SK-N-SH (cell line): ENCODE measurements around the gene CENPT. TPM values are rescaled to one million over a fixed set of nuclear protein-coding genes. Genes with fewer than 3 reads are reported as not detected.
A peak's percentile ranks its signal among the peaks of the same experiment; 100 is the strongest.

Experiments
- CTCF ChIA-PET: fragments of 300-600, 350-600 bp; formaldehyde crosslinking; extraction: SDS; loops from one replicate; lab custom pipeline; 2021; lab: Yijun Ruan, JAX
- POLR2A ChIA-PET: fragments of 350-600 bp; sonication (Branson Sonifier 250); formaldehyde crosslinking; extraction: SDS; loops from one replicate; lab custom pipeline; 2020; ENCODE audit warnings: antibody characterized with exemption, inconsistent platforms; lab: Yijun Ruan, JAX
- DNase-seq: peaks from one replicate; pipeline ENCODE4 v3.0.0; 2012
- H2AFZ ChIP-seq: fragments of 200-600 bp; sonication (generic); 2 replicates; pipeline ENCODE4 v1.8.1; 2016; ENCODE audit warnings: antibody characterized with exemption, mild to moderate bottlenecking, low read depth
- H3F3A ChIP-seq: fragments of 200-600 bp; sonication (generic); replicated peaks from 2 replicates; pipeline ENCODE3; 2016; ENCODE audit warnings: antibody characterized with exemption, mild to moderate bottlenecking; ENCODE audit not compliant: insufficient read depth
- H3K27ac ChIP-seq, 2 experiments: fragments of 200-500 bp in 1 of 2; fragments of 200-600 bp in 1 of 2; sonication (Bioruptor generic) in 1 of 2; sonication (generic), shearing (Covaris generic) in 1 of 2; 2 replicates each; pipeline versions ENCODE4 v1.5.1 to v1.6.1; 2014 to 2016; ENCODE audit warnings: low read depth in 2 of 2, inconsistent platforms in 1 of 2, low read length in 1 of 2, mild to moderate bottlenecking in 1 of 2, mixed read lengths in 1 of 2
- H3K27me3 ChIP-seq: fragments of 200-600 bp; sonication (generic), shearing (Covaris generic); 2 replicates; pipeline ENCODE4 v1.6.1; 2016; ENCODE audit warnings: mixed run types; ENCODE audit not compliant: insufficient read depth
- H3K36me3 ChIP-seq, 2 experiments: fragments of 200-500 bp in 1 of 2; fragments of 200-600 bp in 1 of 2; sonication (Bioruptor generic) in 1 of 2; sonication (generic) in 1 of 2; replicated peaks in 1 of 2; 2 replicates each; pipeline versions ENCODE3 to v1.5.1; 2014 to 2016; ENCODE audit warnings: low read length in 1 of 2, mild to moderate bottlenecking in 1 of 2; ENCODE audit not compliant: insufficient read depth in 2 of 2, control insufficient read depth in 1 of 2
- H3K4me1 ChIP-seq, 2 experiments: fragments of 200-500 bp in 1 of 2; fragments of 200-600 bp in 1 of 2; sonication (Bioruptor generic) in 1 of 2; sonication (generic), shearing (Covaris generic) in 1 of 2; 2 replicates each; pipeline versions ENCODE4 v1.5.1 to v1.6.1; 2014 to 2016; ENCODE audit warnings: low read depth in 1 of 2, low read length in 1 of 2, mixed run types in 1 of 2; ENCODE audit not compliant: insufficient read depth in 2 of 2, control insufficient read depth in 1 of 2
- H3K4me2 ChIP-seq: fragments of 200-600 bp; sonication (generic), shearing (Covaris generic); 2 replicates; pipeline ENCODE4 v1.6.1; 2017; ENCODE audit warnings: mixed run types
- H3K4me3 ChIP-seq, 2 experiments: fragments of 200-500 bp in 1 of 2; fragments of 200-600 bp in 1 of 2; sonication (Bioruptor generic) in 1 of 2; sonication (generic), shearing (Covaris generic) in 1 of 2; 2 replicates each; pipeline versions ENCODE4 v1.5.1 to v1.8.1; 2014 to 2016; ENCODE audit warnings: low read depth in 2 of 2, inconsistent platforms in 1 of 2, low read length in 1 of 2, mild to moderate bottlenecking in 1 of 2, mixed read lengths in 1 of 2, moderate library complexity in 1 of 2
- H3K79me2 ChIP-seq: fragments of 200-600 bp; sonication (generic); 2 replicates; pipeline ENCODE4 v1.8.1; 2017; ENCODE audit warnings: mild to moderate bottlenecking; ENCODE audit not compliant: insufficient read depth
- H3K9ac ChIP-seq: fragments of 200-600 bp; sonication (generic); 2 replicates; pipeline ENCODE4 v1.6.1; 2017; ENCODE audit warnings: mixed run types
- H3K9me2 ChIP-seq: fragments of 200-600 bp; sonication (generic); 2 replicates; pipeline ENCODE4 v1.6.1; 2017; ENCODE audit warnings: mixed run types
- H3K9me3 ChIP-seq: fragments of 200-600 bp; sonication (generic); 2 replicates; pipeline ENCODE4 v1.6.1; 2017; ENCODE audit warnings: mixed run types, mild to moderate bottlenecking, moderate library complexity
- H4K20me1 ChIP-seq: fragments of 200-600 bp; sonication (generic); 2 replicates; pipeline ENCODE4 v1.6.1; 2017; ENCODE audit warnings: mild to moderate bottlenecking, mixed run types; ENCODE audit not compliant: insufficient read depth
- CTCF ChIP-seq: fragments of 200-600 bp; sonication (generic); IDR thresholded peaks from 2 replicates; pipeline ENCODE4 v1.6.1; 2017; ENCODE audit warnings: antibody characterized with exemption, mild to moderate bottlenecking, moderate library complexity
- ELF1 ChIP-seq: IDR thresholded peaks from 2 replicates; pipeline ENCODE4 v1.4.0; 2012
- EP300 ChIP-seq, 2 experiments: IDR thresholded peaks; 2 replicates each; pipeline versions ENCODE4 v1.4.0 to v1.6.1; 2012; ENCODE audit warnings: borderline replicate concordance in 1 of 2, low read depth in 1 of 2, low read length in 1 of 2
- EZH2phosphoT487 ChIP-seq: fragments of 200-600 bp; sonication (generic); IDR thresholded peaks from 2 replicates; pipeline ENCODE4 v1.6.1; 2017; ENCODE audit warnings: low read depth, mixed run types, mild to moderate bottlenecking, antibody characterized with exemption, moderate library complexity, borderline replicate concordance
- GATA2 ChIP-seq: sonication (generic); formaldehyde crosslinking; IDR thresholded peaks from 2 replicates; pipeline ENCODE4 v1.5.0; 2020; ENCODE audit warnings: mild to moderate bottlenecking, missing genetic modification reagents
- JUND ChIP-seq: IDR thresholded peaks from 2 replicates; pipeline ENCODE4 v1.4.0; 2012
- MEF2A ChIP-seq: IDR thresholded peaks from 2 replicates; pipeline ENCODE4 v1.4.0; 2012; ENCODE audit warnings: low read depth, borderline replicate concordance
- NRF1 ChIP-seq: IDR thresholded peaks from 2 replicates; pipeline ENCODE4 v1.6.1; 2012; ENCODE audit warnings: low read depth, mild to moderate bottlenecking, low read length
- RAD21 ChIP-seq: IDR thresholded peaks from 2 replicates; pipeline ENCODE4 v1.6.1; 2012; ENCODE audit warnings: mild to moderate bottlenecking, low read length
- RCOR1 ChIP-seq: fragments of 150-350 bp; IDR thresholded peaks from 2 replicates; pipeline ENCODE4 v1.6.1; 2017; ENCODE audit warnings: antibody characterized with exemption, low read length
- SMC3 ChIP-seq: IDR thresholded peaks from 2 replicates; pipeline ENCODE4 v1.6.1; 2012; ENCODE audit warnings: low read depth, low read length, improper control_type of control experiment
- TAF1 ChIP-seq: IDR thresholded peaks from 2 replicates; pipeline ENCODE4 v1.6.1; 2012; ENCODE audit warnings: low read depth, mild to moderate bottlenecking, low read length, moderate library complexity, borderline replicate concordance
- USF2 ChIP-seq: fragments of 150-350 bp; IDR thresholded peaks from 2 replicates; pipeline ENCODE4 v1.6.1; 2017; ENCODE audit warnings: antibody characterized with exemption, low read length, low read depth, borderline replicate concordance
- YY1 ChIP-seq: IDR thresholded peaks from 2 replicates; pipeline ENCODE4 v1.4.0; 2012; ENCODE audit warnings: low read depth, mild to moderate bottlenecking
- ZBTB33 ChIP-seq: IDR thresholded peaks from 2 replicates; pipeline ENCODE4 v1.4.0; 2012; ENCODE audit warnings: low read depth, borderline replicate concordance
- WGBS: methylation state at CpG from one replicate; pipeline ENCODE4 v1.1.6; 2017; ENCODE audit warnings: low lambda C conversion rate; 5-methylcytosine and 5-hydroxymethylcytosine counted together
- polyA plus RNA-seq, 3 experiments: library from polyadenylated mRNA; depleted of rRNA; stranded (reverse); fragments of >200 nt; gene quantifications; 2 replicates each; pipeline ENCODE4 v1.2.3, GENCODE V29; 2012

The CENPT gene
- polyA plus RNA-seq, 1 of the 3 experiments (the other 2 are of a cell fraction) = 48.6 TPM

GRCh38 chr16:67811899-67812298 lies 35.6 kb downstream of the CENPT start:
- no peak for DNase-seq
- H4K20me1 ChIP-seq = no peaks in the 10 kb centered on the region
- TF ChIP-seq GATA2 (no peak), EP300 (IDR thresholded peaks at IDR 0.05; ENCODE audit: borderline replicate concordance in 1 of 2, low read depth in 1 of 2, low read length in 1 of 2) (no peak), JUND (no peak), RCOR1 (no peak), ELF1 (no peak), MEF2A (no peak), YY1 (no peak), USF2 (no peak), EZH2phosphoT487 (no peak), ZBTB33 (no peak), RAD21 (no peak), NRF1 (no peak)
- TF ChIP-seq, all 33 proteins: peak for 0
- POLR2A ChIA-PET = no interaction called here
- Histone ChIP-seq H3K79me2 (no peaks in the 10 kb centered on the region), H3K36me3 (no peaks in the 10 kb centered on the region), H3K27me3 (no peaks in the 10 kb centered on the region), H3K4me1 (peaks cover 0 to 3% of the 10 kb centered on the region in 2 experiments; a peak in 1 of 4 replicates), H3K9me2 (no peaks in the 10 kb centered on the region), H2AFZ (no peak overlapping the region), H3K27ac (no peak overlapping the region), H3K9me3 (no peaks in the 10 kb centered on the region), H3K9ac (no peak overlapping the region), H3K4me3 (no peak overlapping the region), H3K4me2 (no peak overlapping the region), H3F3A (no peaks in the 10 kb centered on the region)
- 86% methylated on average over 1 of the region's 1 CpG for WGBS
- CTCF ChIA-PET = interaction anchor here (2.1 kb wide), 1 partner anchor 229 kb away, joined by 5 read pairs; no protein-coding TSS in a partner anchor

GRCh38 chr16:67807148-67807682 lies 40.3 kb downstream of the CENPT start:
- peak overlapping the region; percentile 73 to 83 for H3K4me3 ChIP-seq
- peak overlapping the region; percentile 96 for H2AFZ ChIP-seq
- ChIA-PET CTCF (interaction anchor here (0.7 to 2.6 kb wide), 12 partner anchors 9 to 314 kb away, joined by 3 to 40 read pairs (median 4); partner anchors contain the start of gene RIPOR1), POLR2A (interaction anchor here (0.5 to 1.4 kb wide), 10 partner anchors 9 to 1535 kb away, joined by 3 to 6 read pairs (median 4); partner anchors contain the start of genes ACD and NUTF2)
- no peaks in the 10 kb centered on the region for H3K9me3 ChIP-seq
- H3K9me2 ChIP-seq = no peaks in the 10 kb centered on the region
- H3K27ac ChIP-seq = peak overlapping the region; percentile 76 to 81; a peak in 3 of 4 replicates
- TF ChIP-seq SMC3 (peak; percentile 12; the same call in 1 of the 2 replicates), CTCF (peak; percentile 35), TAF1 (no peak), RAD21 (peak; percentile 17; the same call in 1 of the 2 replicates)
- TF ChIP-seq, all 33 proteins: peak for 3
- Histone ChIP-seq H3K27me3 (no peaks in the 10 kb centered on the region), H3K4me2 (peak overlapping the region; percentile 81), H3K9ac (peak overlapping the region; percentile 71), H4K20me1 (no peaks in the 10 kb centered on the region; the same call in 1 of the 2 replicates), H3K79me2 (peaks cover 37% of the 10 kb centered on the region), H3K36me3 (peaks cover 8% of the 10 kb centered on the region in 2 experiments), H3K4me1 (peaks cover 0 to 11% of the 10 kb centered on the region in 2 experiments; a peak in 1 of 4 replicates), H3F3A (no peaks in the 10 kb centered on the region)
- WGBS = 26% methylated on average over 17 of the region's 24 CpGs
- no peak for DNase-seq
